Testis (tissue), 3 donors: Measurements from ENCODE around the gene ECHDC3. TPM values are rescaled to one million over a fixed set of nuclear protein-coding genes. Genes with fewer than 3 reads are reported as not detected.

Experiments used
- DNase-seq: peaks from one replicate; pipeline ENCODE4 v3.0.0-alpha.2; 2019
- H3K27ac ChIP-seq, 2 donors: fragments of 200-600 bp; sonication (generic); one replicate each; pipeline ENCODE4 v1.5.1; 2019
- H3K27me3 ChIP-seq: fragments of 200-600 bp; sonication (generic); one replicate; pipeline ENCODE4 v1.5.1; 2019
- H3K36me3 ChIP-seq: fragments of 200-600 bp; sonication (generic); one replicate; pipeline ENCODE4 v1.5.1; 2017; ENCODE audit warnings: low read depth; ENCODE audit errors: missing control alignments
- H3K4me1 ChIP-seq: fragments of 200-600 bp; sonication (generic); one replicate; pipeline ENCODE4 v1.5.1; 2019
- H3K4me3 ChIP-seq, 2 donors: fragments of 200-600 bp; sonication (generic); one replicate each; pipeline ENCODE4 v1.5.1; 2017 to 2019
- H3K9me3 ChIP-seq: fragments of 200-600 bp; sonication (generic); one replicate; pipeline ENCODE4 v1.5.1; 2017
- CTCF ChIP-seq, 3 experiments: fragments of 450-650 bp in 2 of 3; fragments of 200-600 bp in 1 of 3; sonication (generic) in 1 of 3; IDR thresholded peaks; one replicate each; pipeline ENCODE4 v1.5.1; 2016 to 2019; ENCODE audit warnings: antibody characterized with exemption in 3 of 3, mild to moderate bottlenecking in 2 of 3, moderate library complexity in 1 of 3
- POLR2A ChIP-seq: fragments of 450-650 bp; IDR thresholded peaks from one replicate; pipeline ENCODE4 v1.6.1; 2017; ENCODE audit warnings: antibody characterized with exemption, mild to moderate bottlenecking, moderate library complexity
- WGBS, 2 donors: methylation state at CpG; one replicate each; pipeline ENCODE4 v1.1.5; 2018; 5-methylcytosine and 5-hydroxymethylcytosine counted together
- intact Hi-C: fragments of 100-400 bp; cut with DNase I; formaldehyde crosslinking; loops from one replicate; pipeline ENCODE4 v1.15.1; 2023; ENCODE audit warnings: low total_unique reads
- polyA plus RNA-seq: library from polyadenylated mRNA; stranded (reverse); fragments of 350-450 nt; fragmentation: Illumina TruSeq; extraction: RNeasy Lipid Tissue Mini Kit (QIAGEN cat#74804); gene quantifications from one replicate; pipeline ENCODE4 v1.2.3, GENCODE V29; 2014; ENCODE audit warnings: low read depth, low replicate concordance; ENCODE audit not compliant: insufficient read depth
- total RNA-seq, 2 donors: library from RNA; depleted of rRNA; stranded (reverse); fragments of >200 nt; gene quantifications; one replicate each; pipeline ENCODE4 v1.2.3, GENCODE V29; 2016

ECHDC3 gene
- total and polyA plus RNA-seq, 3 donors from 2014 or later: 32.5 to 83.8 (median 61.7) TPM

GRCh38 chr10:11702264-11702663 is 39.9 kb upstream of the ECHDC3 start:
- intact Hi-C loops: no loop called here
- no peak overlapping the region for H3K4me3 ChIP-seq
- H3K36me3 ChIP-seq: no peaks in the 10 kb centered on the region
- H3K4me1 ChIP-seq: peaks cover 13% of the 10 kb centered on the region
- no peak overlapping the region for H3K27ac ChIP-seq
- no peaks in the 10 kb centered on the region for H3K9me3 ChIP-seq
- DNase-seq: no peak
- H3K27me3 ChIP-seq: no peaks in the 10 kb centered on the region
- no peak for TF ChIP-seq CTCF (IDR thresholded peaks at IDR 0.05)
- TF ChIP-seq POLR2A: no peak
- WGBS, 2 donors: 93 to 94% methylated on average over 2 to 4 of the region's 4 CpGs

GRCh38 chr10:11704092-11704491 is 38.1 kb upstream of the ECHDC3 start:
- Histone ChIP-seq H3K36me3 (no peaks in the 10 kb centered on the region), H3K27ac (peak overlapping the region in 1 of 2 donors; percentile 5), H3K9me3 (no peaks in the 10 kb centered on the region), H3K27me3 (no peaks in the 10 kb centered on the region), H3K4me3 (no peak overlapping the region), H3K4me1 (peaks cover 13% of the 10 kb centered on the region)
- DNase-seq: no peak
- 29 to 64% methylated on average over 8 of the region's 8 CpGs for WGBS, 2 donors
- intact Hi-C loops: no loop called here
- TF ChIP-seq CTCF (IDR thresholded peaks at IDR 0.05): no peak
- TF ChIP-seq POLR2A: no peak

GRCh38 chr10:11705722-11706121 is 36.5 kb upstream of the ECHDC3 start:
- no peaks in the 10 kb centered on the region for H3K9me3 ChIP-seq
- 92 to 95% methylated on average over 4 of the region's 4 CpGs for WGBS, 2 donors
- H3K4me1 ChIP-seq: peaks cover 13% of the 10 kb centered on the region
- H3K36me3 ChIP-seq: no peaks in the 10 kb centered on the region
- intact Hi-C loops: no loop called here
- DNase-seq: no peak
- no peaks in the 10 kb centered on the region for H3K27me3 ChIP-seq
- no peak overlapping the region for H3K4me3 ChIP-seq
- no peak for TF ChIP-seq POLR2A
- no peak for TF ChIP-seq CTCF (IDR thresholded peaks at IDR 0.05)
- H3K27ac ChIP-seq: no peak overlapping the region

GRCh38 chr10:11706895-11707567 is 35.2 kb upstream of the ECHDC3 start:
- 57 to 61% methylated on average over 10 of the region's 10 CpGs for WGBS, 2 donors
- peaks cover 13% of the 10 kb centered on the region for H3K4me1 ChIP-seq
- TF ChIP-seq POLR2A (no peak), CTCF (IDR thresholded peaks at IDR 0.05) (no peak)
- no peak overlapping the region for H3K27ac ChIP-seq
- no peaks in the 10 kb centered on the region for H3K9me3 ChIP-seq
- H3K4me3 ChIP-seq: no peak overlapping the region
- intact Hi-C loops: no loop called here
- no peaks in the 10 kb centered on the region for H3K36me3 ChIP-seq
- no peaks in the 10 kb centered on the region for H3K27me3 ChIP-seq
- no peak for DNase-seq
